ENCODE results near the gene SLC35C1.
"Not testable (repeated sequence)": the region's sequence is repeated elsewhere in the genome, so short reads cannot be mapped to it uniquely, and the experiment has no call there.

Gene SLC35C1

DNA sequence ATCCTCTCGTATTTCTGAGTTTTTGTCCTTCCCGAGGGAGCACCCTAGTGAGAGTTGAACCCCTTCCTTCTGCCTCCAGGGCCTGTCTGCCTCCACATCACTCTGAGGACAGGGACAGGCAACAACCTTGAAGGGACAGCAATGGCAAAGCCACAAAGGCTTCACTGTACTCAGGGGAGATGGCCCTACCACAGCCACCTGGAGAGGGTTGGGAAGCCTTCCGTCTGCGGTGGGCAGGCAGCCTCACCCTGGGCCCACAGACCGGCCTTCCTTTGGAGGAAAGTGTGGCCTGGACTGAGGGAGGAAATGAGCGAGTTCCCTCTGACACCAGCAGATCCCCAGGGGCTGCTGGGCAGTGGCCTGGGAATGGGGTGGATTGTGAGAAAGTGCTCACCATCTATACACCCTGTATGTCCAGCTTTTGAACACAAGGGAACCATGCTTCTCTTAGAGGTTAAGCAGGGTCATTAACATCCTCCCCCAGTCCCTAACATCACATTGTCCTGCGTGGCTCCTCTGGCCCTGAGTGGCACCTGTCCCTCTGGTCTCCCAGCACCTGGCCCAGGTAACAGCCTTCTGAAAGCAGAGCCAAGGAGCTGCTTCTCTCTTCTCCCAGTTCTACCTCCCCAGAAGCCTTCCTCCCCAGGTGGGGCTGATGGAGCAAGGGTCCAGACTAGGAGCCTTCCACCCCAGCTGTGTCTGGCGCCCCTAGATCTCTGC is 6.8 kb downstream of the SLC35C1 start:
- DNase-seq, result no peak

DNA sequence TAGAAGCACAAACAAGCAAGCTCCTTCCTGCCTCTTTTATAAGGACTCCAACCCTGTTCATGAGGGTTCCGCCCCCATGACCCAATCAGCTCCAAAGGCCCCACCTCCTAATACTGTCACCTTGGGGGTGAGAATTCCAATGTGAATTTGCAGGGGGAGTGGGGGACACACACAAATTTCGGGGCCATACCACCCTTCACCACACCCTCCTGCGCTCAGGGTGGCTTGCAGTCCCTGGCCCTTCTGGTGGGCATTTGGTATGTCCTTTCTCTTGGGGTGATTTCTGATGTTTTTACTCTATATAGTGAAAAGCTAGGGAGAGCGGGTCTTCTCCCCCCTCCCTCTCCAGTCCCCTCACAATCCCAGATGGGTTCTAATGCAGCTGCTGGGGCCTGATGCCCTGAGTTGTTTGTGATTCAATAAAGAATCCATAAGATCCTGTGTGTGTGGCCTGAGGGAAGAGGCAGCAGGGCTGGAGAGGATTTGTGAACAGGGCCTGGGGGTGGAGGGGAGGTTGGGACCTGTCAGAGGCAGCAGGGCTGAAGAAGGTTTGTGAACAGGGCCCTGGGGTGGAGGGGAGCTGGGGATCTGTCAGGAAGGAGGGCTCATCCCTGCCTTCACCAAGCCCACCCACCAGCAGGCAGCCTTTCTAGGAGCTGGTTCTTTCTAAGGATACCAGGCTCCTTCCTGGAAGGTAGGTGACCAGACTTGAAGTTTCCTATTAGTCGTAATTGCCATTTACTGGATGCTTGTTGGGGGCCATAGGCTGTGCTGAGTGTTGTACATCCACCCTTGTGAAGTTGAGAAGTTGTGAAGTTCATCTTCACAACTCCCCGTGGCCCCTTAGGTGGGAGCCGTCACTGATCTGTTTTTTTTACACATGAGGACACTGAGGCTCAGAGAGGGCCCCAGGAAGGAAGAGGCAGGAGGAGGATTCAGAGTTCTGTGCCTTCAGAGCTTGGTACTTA is 7.9 kb downstream of the SLC35C1 start:
- no peak for DNase-seq

DNA sequence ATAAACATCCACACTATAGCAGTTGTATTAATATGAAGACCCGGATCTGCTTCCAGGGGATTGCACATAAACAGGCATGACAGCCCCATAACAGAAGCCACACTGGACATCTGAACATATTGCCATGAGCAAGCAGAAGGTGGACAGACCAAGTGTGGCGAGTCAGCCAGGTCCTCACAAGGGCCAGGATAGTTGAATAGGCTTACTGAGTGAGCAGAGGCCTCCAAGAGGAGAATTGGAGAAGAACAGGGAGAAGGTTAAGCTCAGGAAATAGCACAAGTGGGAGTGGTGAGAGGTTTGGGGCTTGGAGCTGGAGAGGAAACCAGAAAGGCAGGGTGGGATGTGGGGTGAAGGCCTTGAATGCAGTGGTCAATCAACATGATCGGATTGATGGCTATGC is 10.8 kb downstream of the SLC35C1 start:
- DNase-seq, result peak in 1 of 3 experiments; percentile 0

DNA sequence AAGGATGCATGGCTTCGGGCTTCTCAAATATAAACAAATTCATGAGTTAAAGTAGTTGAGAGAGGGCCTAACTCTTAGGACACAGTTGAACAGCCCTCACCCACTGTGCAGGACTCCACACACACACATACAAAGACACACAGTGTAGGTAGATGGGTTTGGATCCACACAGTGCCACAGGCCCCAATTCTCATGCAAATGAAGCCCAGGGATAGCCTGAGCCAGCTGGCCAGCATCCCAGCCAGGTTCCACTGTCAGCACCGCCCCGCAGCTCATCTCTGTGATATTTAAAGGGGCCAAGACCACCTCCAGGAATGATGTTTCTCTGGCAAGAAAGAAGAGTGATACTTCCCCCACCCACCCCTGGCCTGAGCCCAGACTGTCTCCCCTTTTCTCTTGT is 11.7 kb downstream of the SLC35C1 start:
- no peak for DNase-seq

DNA sequence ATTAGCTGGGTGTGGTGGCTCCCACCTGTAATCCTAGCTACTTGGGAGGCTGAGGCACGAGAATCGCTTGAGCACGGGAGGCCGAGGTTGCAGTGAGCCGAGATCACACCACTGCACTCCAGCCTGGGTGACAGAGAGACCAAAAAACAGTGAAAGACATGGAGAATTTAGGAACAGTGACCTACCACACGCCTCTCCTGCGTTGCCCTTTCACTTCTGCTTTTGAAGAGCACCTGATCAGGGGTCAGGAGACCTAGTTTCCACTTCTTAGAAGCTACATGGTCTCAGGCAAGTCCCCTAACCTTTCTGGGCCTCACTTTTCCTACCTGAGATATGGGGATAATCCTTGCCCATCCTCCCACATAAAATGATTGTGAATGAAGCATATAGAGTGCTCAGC is 12.2 kb downstream of the SLC35C1 start:
- DNase-seq, result no peak

DNA sequence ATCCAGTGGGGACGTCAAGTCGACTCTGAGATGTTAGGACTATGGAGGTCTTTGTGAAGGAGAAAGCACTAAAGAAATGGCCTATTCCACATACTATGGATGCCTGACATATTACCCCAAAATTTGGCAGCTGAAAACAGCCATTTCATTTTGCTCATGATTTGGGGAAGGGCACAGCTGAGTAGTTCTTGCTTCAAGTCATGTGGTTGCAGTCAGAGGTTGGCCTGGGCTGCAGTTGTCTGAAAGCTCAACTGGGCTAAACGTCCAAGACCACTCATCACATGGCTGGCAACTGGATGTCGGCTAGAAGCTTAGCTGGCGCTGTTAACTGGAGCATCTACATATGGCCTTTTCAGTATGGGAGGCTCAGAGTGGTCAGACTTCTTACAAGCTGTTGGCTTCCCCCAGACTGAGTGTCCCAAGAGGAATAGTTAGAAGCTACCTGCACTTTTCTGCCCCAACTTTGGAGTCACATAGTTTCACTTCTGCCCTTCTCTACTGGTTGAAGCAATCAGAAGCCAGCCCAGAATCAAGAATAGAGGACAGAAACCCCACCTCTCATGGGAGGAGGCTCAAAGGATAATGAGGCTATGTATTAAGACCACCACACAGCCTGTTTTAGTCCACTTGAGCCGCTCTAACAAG is 14.1 kb downstream of the SLC35C1 start:
- DNase-seq, result no peak

DNA sequence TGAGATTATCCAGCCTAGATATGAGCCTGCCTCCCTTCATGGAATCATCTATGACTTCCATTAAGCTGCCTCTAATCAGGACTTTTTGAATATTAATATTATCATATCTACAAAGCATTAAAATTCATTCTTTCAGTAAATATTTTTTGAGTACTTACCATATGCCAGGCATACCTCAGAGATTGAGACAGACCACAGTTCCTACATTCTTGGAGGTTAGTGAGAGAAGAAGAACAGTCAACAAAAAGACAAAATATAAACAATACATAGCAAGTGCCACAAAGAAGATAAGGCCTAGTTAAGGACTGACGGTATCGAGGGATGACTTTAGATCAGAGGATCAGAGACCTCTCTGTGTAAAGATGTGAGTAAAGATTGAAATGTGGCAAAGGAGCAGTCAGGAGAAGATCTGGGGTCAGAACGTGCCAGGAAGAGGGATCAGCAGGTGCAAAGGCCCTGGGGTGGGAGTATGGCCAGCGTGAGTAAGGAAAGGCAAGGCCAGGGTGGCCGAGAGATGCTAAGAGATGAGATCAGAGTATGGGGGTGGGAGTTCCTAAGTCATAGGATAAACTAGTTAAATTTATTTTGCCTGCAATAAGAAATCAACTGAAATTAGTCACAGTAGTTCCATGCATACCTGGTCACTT is 15.4 kb downstream of the SLC35C1 start:
- DNase-seq, result no peak

DNA sequence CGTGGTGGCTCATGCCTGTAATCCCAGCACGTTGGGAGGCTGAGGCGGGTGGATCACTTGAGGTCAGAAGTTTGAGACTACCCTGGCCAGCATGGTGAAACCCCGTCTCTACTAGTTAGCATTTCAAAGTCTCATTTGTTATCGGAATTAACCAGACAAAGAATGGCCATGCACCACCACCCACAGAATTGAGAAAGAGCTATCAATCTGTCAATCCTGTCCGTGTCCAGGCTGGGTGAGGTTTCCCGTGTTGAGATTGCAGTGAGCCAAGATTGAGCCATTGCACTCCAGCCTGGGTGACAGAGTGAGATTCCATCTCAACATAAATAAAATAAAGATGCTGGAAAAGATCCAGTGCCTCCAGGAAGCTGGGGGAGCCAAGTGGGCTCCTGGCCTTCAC is 21.5 kb downstream of the SLC35C1 start:
- not testable (repeated sequence) for DNase-seq

DNA sequence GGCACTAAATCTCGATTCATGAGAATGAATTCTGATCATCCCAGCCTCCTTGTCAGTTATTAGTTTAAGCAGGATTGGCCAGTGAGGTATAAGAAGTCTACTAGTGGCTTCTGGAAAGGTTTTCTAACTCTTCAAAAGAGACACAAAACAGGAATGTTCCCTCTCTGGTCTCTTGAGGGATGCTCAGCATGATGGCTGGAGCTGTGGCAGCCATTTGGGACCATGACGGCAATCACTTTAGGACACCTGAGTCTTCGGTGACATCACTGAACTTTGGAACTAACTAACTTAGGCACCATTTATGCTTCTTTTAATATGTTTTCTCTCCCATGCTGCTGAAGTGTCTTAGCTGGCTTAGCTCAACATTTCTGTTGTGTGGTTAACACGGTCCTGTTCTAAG is 22.2 kb downstream of the SLC35C1 start:
- DNase-seq, result no peak

DNA sequence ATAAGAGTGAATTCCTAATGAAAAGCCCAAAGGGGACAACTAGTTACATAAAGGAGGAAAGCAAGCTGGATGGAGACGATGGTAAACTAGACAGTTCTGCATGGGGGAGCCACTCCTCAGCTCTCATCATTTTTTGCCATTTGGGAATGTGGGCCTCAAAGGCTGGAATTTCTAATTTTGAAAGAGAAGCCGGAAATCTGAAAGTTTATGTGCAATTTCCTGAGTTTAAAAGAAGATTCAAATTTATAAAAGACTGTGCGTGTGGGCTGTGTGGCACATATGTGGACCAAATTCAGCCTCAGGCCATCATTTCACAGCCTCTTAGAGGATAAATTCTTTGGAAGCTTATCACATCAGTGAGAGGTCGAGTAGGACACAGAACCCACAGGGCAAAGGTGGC is 24.0 kb downstream of the SLC35C1 start:
- no peak for DNase-seq

DNA sequence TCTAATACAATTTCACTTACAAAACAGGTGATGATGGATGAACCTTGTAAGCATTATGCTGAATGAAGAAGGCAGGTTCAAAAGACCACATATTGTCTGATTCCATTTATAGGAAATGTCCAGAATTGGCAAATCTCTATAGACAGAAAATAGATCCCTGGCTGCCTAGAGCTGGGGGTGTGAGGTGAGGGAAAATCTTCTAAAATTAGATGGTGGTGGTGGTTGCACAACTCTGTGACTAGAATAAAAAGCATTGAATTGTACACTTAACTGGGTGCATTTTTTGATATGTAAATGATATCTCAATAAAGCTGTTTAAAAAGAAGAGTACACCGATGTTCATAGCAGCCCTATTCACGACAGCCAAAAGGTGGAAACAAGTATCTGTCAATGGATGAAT is 25.6 kb downstream of the SLC35C1 start:
- no peak for DNase-seq

DNA sequence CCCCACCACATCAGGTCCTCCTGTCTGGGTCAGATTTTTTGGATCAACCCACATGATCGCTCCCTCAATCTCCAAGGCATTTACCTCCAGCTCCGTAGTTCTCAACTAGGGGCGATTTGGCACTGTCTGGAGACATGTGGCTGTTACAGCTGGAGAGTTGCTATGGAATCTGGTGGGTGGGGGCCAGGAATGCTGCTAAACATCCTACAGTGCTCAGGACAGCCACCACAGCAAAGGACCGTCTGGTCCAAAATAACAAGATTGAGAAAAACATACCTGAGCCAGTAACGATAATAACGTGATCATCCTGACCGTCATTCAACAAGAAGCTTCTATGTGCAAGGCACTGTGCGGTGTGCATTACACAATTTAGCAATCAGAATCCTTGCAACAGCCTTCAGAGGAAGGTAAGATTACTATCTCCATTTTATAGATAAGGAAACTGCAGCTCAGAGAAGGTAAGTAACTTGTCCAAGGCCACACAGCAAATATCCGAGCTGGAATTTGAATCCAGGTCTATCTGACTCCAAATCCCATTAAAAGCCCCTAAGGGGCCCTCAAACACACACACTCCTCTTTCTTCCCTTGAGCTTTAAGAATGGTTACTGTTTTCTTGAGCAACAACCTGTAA is 28.0 kb downstream of the SLC35C1 start:
- no peak for DNase-seq

DNA sequence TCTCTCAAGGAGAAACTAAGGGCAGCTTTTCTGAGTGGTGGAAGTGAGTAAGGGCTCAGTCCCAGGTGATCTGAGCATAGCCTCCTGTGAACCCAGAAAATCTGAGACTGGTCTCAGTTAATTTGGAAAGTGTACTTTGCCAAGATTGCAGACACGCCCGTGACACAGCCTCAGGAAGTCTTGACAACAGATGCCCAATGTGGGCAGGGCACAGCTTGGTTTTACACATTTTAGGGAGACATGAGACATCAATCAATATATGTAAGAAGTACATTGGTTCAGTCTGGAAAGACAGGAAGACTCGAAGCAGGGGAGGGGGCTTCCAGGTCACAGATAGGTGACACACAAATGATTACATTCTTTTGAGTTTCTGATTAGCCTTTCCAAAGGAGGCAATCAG is 28.8 kb downstream of the SLC35C1 start:
- no peak for DNase-seq

DNA sequence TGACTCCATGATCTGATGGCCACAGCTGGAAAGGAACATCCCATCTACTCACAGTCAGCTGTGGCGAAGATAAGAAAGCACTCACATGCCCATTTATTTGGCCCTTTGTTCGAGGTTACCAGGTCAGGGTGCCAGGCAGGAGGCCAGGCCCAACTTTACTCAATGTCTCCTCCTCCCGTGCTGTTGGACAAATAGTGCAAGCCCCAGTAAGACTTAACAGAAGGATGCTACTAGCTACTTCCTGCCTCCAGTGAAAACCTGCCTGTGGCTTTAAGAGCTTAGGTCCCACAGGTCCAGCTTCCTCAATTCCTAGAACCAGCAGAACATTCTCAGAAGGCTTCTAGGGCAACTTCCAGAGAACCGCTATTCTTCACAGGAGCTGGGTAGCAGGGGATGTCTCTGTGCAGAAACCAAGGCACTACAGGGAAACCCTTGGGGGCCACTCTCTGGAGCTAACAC is 29.4 kb downstream of the SLC35C1 start:
- no peak for DNase-seq

DNA sequence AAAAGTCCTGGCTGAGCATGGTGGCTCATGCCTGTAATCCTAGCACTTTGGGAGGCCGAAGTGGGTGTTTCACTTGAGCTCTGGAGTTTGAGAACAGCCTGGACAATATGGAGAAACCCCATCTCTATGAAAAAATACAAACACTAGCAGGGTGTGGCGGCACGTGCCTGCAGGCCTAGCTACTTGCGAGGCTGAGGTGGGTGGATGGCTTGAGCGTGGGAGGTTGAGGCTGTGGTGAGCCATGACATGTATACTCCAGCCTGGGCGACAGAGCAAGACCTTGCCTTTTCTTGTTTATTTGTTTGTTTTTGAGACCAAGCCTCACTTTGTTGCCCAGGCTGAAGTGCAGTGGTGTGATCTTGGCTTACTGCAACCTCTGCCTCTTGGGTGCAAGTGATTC is 34.3 kb downstream of the SLC35C1 start:
- DNase-seq, result no peak

DNA sequence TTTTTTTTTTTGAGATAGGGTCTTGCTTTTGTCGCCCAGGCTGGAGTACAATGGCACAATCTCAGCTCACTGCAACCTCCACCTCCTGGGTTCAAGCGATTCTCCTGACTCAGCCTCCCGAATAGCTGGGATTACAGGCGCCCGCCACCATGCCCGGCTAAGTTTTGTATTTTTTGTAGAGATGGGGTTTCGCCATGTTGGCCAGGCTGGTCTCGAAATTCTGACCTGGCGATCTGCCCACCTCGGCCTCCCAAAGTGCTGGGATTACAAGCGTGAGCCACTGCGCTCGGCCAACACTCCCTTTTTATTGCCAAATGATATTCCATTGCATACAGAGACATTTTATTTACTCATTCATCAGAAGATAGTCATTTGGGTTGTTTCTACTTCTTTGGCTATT is 35.3 kb downstream of the SLC35C1 start:
- not testable (repeated sequence) for DNase-seq

DNA sequence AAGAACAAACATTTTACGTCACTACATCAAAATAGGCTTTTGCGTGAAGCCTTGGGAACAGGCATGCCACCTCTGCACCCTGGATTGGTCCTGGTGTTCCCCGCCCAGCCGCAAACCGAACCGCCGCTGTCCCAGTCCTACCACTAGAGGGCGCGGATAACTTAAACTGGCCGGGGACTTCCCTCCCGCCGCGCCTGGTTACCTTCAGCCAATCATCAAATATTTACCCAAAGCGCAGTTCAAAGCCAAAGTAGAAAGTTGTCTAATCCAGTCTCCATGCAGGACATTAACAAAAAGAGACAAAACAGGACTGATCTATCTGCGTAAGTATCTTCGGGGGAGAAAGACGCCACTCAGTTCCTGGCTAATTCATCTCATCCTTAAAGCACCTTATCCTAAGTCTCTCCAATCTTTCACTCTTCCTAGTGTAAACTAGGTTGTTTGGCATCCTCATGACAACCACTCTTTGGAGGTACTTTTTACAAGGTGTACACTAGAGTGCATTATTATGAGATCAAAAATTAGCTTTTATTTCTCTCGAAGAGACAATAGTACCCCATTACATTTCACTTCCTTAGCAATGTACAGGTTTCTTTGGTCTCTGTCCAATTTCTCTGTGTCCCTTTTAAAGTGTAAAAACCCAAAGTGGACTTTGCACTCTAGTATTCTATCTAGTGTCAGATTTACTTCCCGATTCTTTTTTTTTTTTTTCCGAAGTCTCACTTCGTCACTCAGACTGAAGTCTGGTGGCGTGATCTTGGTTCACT is 38.4 kb downstream of the SLC35C1 start:
- peak; percentile 48 to 90 (median 72) for DNase-seq

DNA sequence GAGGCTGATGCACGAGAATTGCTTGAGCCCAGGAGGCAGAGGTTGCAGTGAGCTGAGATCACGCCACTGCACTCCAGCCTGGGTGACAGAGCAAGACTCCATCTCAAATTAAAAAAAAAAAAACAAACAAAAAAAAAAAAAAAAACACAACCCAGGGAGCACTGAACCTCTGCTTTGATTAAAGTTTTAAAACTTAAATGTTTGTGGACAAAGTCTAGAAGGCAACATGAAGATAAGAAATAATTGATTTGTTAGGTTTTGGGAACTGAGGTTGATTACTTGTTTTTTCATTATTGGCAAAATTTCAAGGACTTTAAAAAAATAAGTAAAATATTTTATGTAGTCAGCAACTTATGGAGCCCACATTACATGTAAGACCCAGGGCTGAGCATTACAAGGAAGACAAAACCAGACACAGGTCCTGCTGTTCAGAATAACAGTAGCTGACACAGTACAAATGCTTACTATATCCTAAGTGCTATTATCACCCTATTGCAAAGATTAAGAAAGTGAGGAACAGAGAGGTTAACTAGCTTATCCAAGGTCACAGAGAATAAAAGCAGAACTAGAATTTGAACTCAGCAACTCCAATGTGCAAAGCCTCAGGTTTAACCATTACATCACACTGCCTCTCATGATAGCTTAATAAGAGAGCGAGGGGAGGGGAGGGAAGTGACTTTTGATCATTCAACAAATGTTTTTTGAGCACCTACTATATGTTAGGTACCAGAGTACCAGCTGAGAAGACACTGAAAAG is 40.1 kb downstream of the SLC35C1 start:
- DNase-seq, result no peak

DNA sequence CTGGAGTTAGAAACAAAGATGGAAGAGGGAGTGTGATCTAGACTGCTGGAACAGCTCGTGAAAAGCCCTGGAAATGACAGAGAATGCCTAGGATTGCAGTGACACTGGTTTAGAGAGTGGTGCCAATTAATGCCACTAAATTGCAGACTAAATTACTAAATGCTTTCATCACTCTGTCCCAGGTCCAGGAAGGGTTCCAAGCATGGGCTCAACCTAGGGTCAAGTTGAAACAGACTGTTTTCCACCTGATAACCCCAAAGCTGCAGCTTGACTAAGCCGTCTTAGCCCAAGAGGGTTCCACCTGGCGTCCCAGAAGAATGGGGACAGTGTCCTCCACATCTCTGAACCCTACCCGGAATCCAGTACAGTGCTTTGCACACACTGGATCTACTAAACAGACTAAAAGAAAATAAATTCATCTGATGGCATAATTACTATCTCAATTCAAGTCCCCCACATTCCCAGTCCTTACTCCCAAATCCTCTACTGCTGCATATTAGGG is 41.3 kb downstream of the SLC35C1 start:
- no peak for DNase-seq
